Activated gamma-delta T cell treated with Interleukin-2 at 50 U/mL for 16 hours (primary cell): ENCODE results near the gene DROSHA.
"Not testable (repeated sequence)": the region's sequence is repeated elsewhere in the genome, so short reads cannot be mapped to it uniquely, and the experiment has no call there.

Source experiments
- DNase-seq: peaks from one replicate; pipeline ENCODE4 v3.0.0-alpha.2; 2020

Gene DROSHA

GRCh38 chr5:31531888-31532547, at the start of gene DROSHA, which contains the start of gene C5orf22:
TSS of gene DROSHA (minus strand) at chr5:31532093. CDS start at chr5:31529059, 3,034 bp downstream.
TSS of gene C5orf22 (plus strand) at chr5:31532301. CDS start at chr5:31532393, 92 bp downstream.
- DNase-seq: peak; percentile 91

- no peak for DNase-seq
These were observed 47.7 kb upstream of the DROSHA start for GRCh38 chr5:31579558-31579957.

- DNase-seq: no peak
These were observed 45.5 kb upstream of the DROSHA start for GRCh38 chr5:31577438-31577837.

- no peak for DNase-seq
These were observed 42.9 kb upstream of the DROSHA start for GRCh38 chr5:31574772-31575171.

- no peak for DNase-seq
These were observed 41.7 kb upstream of the DROSHA start for GRCh38 chr5:31573494-31574142.

- DNase-seq: no peak
These were observed 37.2 kb upstream of the DROSHA start for GRCh38 chr5:31569068-31569467.

GRCh38 chr5:31568302-31568835, 36.5 kb upstream of the DROSHA start:
- no peak for DNase-seq

- DNase-seq: not testable (repeated sequence)
These were observed 34.5 kb upstream of the DROSHA start for GRCh38 chr5:31566362-31566761.

GRCh38 chr5:31563216-31563615, 31.3 kb upstream of the DROSHA start:
- no peak for DNase-seq

GRCh38 chr5:31561946-31562345, 30.1 kb upstream of the DROSHA start:
- DNase-seq: no peak

- DNase-seq: no peak
These were observed 28.0 kb upstream of the DROSHA start for GRCh38 chr5:31559942-31560341.

- DNase-seq: no peak
These were observed 24.6 kb upstream of the DROSHA start for GRCh38 chr5:31556461-31556860.

GRCh38 chr5:31554552-31554951, 22.7 kb upstream of the DROSHA start:
- no peak for DNase-seq

- DNase-seq: no peak
These were observed 22.0 kb upstream of the DROSHA start for GRCh38 chr5:31553863-31554262.

- no peak for DNase-seq
These were observed 20.0 kb upstream of the DROSHA start for GRCh38 chr5:31551878-31552277.

GRCh38 chr5:31549114-31549513, 17.2 kb upstream of the DROSHA start:
- not testable (repeated sequence) for DNase-seq

- no peak for DNase-seq
These were observed 6.0 kb upstream of the DROSHA start for GRCh38 chr5:31537851-31538250.

- DNase-seq: no peak
These were observed 5.5 kb upstream of the DROSHA start for GRCh38 chr5:31537349-31537748.

GRCh38 chr5:31536873-31537272, 5.0 kb upstream of the DROSHA start:
- DNase-seq: no peak

- no peak for DNase-seq
These were observed 2.7 kb upstream of the DROSHA start for GRCh38 chr5:31534527-31535046.

GRCh38 chr5:31531543-31531887, 378 bp downstream of the DROSHA start:
- DNase-seq: no peak

- no peak for DNase-seq
These were observed 1.2 kb downstream of the DROSHA start for GRCh38 chr5:31530541-31531265.

GRCh38 chr5:31523041-31523440, 8.9 kb downstream of the DROSHA start:
- DNase-seq: no peak

- DNase-seq: no peak
These were observed 15.1 kb downstream of the DROSHA start for GRCh38 chr5:31516802-31517201.
